ENCODE data around the gene ANO1.

ANO1 gene

GRCh38 chr11:70082829-70083228, 4.7 kb downstream of the ANO1 start:
- Histone ChIP-seq H2AK5ac (ENCODE audit: low read length) (no peak overlapping the region), H4K8ac (ENCODE audit: low read depth, low read length) (no peak overlapping the region), H3K23ac (ENCODE audit: low read length) (no peak overlapping the region), H3K4me2 (ENCODE audit: low read length) (no peak overlapping the region), H2BK120ac (ENCODE audit: insufficient read depth, low read length, poor library complexity) (no peak overlapping the region), H4K91ac (ENCODE audit: low read depth, low read length) (no peak overlapping the region), H2BK5ac (ENCODE audit: low read depth, low read length, poor library complexity) (no peak overlapping the region), H3K4me3 (ENCODE audit: low read depth, low read length) (no peak overlapping the region), H3K4ac (ENCODE audit: low read depth, low read length) (no peak overlapping the region), H3K79me1 (ENCODE audit: low read length) (no peaks in the 10 kb centered on the region), H3K36me3 (ENCODE audit: control insufficient read depth in 1 of 2, insufficient read depth in 2 of 2, low read length in 2 of 2) (no peaks in the 10 kb centered on the region), H2BK12ac (ENCODE audit: low read length) (no peak overlapping the region), H2AFZ (ENCODE audit: insufficient read depth, low read length, poor library complexity) (no peak overlapping the region), H3K9me3 (ENCODE audit: insufficient read depth, low read depth, low read length) (peaks cover 4% of the 10 kb centered on the region), H3K27ac (ENCODE audit: low read depth, low read length) (no peak overlapping the region), H3K4me1 (ENCODE audit: control insufficient read depth in 1 of 2, insufficient read depth in 2 of 2, low read length in 2 of 2) (peaks cover 6 to 9% of the 10 kb centered on the region in 2 experiments), H3K9ac (ENCODE audit: low read length) (no peak overlapping the region), H3K79me2 (ENCODE audit: control insufficient read depth, insufficient read depth, low read length, poor library complexity) (no peaks in the 10 kb centered on the region), H3K14ac (ENCODE audit: low read length) (no peak overlapping the region), H4K12ac (ENCODE audit: low read depth, low read length) (no peak overlapping the region), H3K27me3 (ENCODE audit: insufficient read depth, low read length) (peaks cover 28% of the 10 kb centered on the region), H3K18ac (ENCODE audit: low read length) (no peak overlapping the region)
- DNase-seq: peak in 1 of 2 donors; percentile 31
- WGBS (ENCODE audit: extremely low coverage, insufficient coverage, insufficient read length): no CpG with 5 or more reads among the region's 4 CpGs

GRCh38 chr11:70084046-70084984, 6.2 kb downstream of the ANO1 start:
- H3K4me2 ChIP-seq (ENCODE audit: low read length): no peak overlapping the region
- H4K91ac ChIP-seq (ENCODE audit: low read depth, low read length): no peak overlapping the region
- no peak overlapping the region for H3K9ac ChIP-seq (ENCODE audit: low read length)
- H4K12ac ChIP-seq (ENCODE audit: low read depth, low read length): no peak overlapping the region
- H3K14ac ChIP-seq (ENCODE audit: low read length): no peak overlapping the region
- H3K4me1 ChIP-seq (ENCODE audit: control insufficient read depth in 1 of 2, insufficient read depth in 2 of 2, low read length in 2 of 2): peaks cover 3 to 9% of the 10 kb centered on the region in 2 experiments
- WGBS (ENCODE audit: extremely low coverage, insufficient coverage, insufficient read length): no CpG with 5 or more reads among the region's 15 CpGs
- H3K79me1 ChIP-seq (ENCODE audit: low read length): no peaks in the 10 kb centered on the region
- no peak overlapping the region for H3K27ac ChIP-seq (ENCODE audit: low read depth, low read length)
- H3K18ac ChIP-seq (ENCODE audit: low read length): no peak overlapping the region
- H3K27me3 ChIP-seq (ENCODE audit: insufficient read depth, low read length): peaks cover 13% of the 10 kb centered on the region
- no peak overlapping the region for H2BK120ac ChIP-seq (ENCODE audit: insufficient read depth, low read length, poor library complexity)
- no peak overlapping the region for H2AFZ ChIP-seq (ENCODE audit: insufficient read depth, low read length, poor library complexity)
- H3K4ac ChIP-seq (ENCODE audit: low read depth, low read length): no peak overlapping the region
- H3K79me2 ChIP-seq (ENCODE audit: control insufficient read depth, insufficient read depth, low read length, poor library complexity): no peaks in the 10 kb centered on the region
- no peak for DNase-seq
- no peak overlapping the region for H3K4me3 ChIP-seq (ENCODE audit: low read depth, low read length)
- peaks cover 2% of the 10 kb centered on the region for H3K9me3 ChIP-seq (ENCODE audit: insufficient read depth, low read depth, low read length)
- H3K36me3 ChIP-seq (ENCODE audit: control insufficient read depth in 1 of 2, insufficient read depth in 2 of 2, low read length in 2 of 2): no peaks in the 10 kb centered on the region
- no peak overlapping the region for H3K23ac ChIP-seq (ENCODE audit: low read length)
- no peak overlapping the region for H2BK5ac ChIP-seq (ENCODE audit: low read depth, low read length, poor library complexity)
- H2AK5ac ChIP-seq (ENCODE audit: low read length): no peak overlapping the region
- no peak overlapping the region for H4K8ac ChIP-seq (ENCODE audit: low read depth, low read length)
- no peak overlapping the region for H2BK12ac ChIP-seq (ENCODE audit: low read length)

DNA sequence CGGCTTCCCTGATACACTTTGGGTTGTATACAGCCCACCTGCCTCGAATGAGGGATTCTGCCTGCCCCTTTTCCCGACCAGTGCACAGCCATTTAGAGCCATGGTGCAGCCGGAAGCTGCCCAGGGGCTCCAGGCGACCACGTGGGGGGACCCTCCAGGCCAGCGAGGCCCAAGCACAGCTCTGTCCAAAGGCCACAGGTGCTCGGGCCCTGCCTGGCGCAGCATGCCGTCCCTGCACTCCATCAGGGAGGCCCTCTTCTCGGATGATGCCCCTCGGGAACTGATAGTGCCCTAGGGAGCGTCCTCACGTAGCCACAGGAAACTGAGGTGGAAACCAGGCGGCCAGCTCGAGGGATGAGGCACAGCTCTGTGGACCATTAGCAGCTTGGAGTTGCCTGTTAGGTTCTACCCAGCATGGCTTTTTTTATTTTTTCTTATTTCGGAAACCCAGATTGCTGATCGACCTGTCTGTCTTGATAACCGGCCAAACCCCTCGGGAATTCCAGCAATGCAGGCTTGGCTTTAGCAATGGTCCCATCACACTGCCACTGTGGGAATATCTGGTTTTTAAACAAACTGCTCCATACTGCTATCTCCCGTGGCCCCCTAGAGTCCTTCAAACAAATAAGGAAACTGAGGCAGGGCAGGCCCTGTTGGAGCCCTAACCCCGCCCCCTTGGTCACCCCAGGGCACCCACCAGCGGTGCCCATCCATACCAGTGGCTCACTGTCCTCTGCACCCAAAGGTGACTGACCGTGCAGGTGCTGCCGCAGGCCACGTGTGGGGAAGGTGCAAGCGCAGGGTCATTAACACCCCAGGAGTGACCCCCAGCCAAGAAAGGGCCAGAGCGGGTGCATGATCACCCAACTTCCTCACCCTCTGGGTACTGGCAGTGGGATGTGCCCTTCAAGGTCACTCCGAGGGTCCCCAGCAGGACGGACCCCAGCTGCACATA, 8.0 kb downstream of the ANO1 start:
- H2BK12ac ChIP-seq (ENCODE audit: low read length): no peak overlapping the region
- no peak overlapping the region for H2AK5ac ChIP-seq (ENCODE audit: low read length)
- no peak overlapping the region for H3K4me3 ChIP-seq (ENCODE audit: low read depth, low read length)
- H3K23ac ChIP-seq (ENCODE audit: low read length): no peak overlapping the region
- no peak overlapping the region for H2BK120ac ChIP-seq (ENCODE audit: insufficient read depth, low read length, poor library complexity)
- H3K4me2 ChIP-seq (ENCODE audit: low read length): no peak overlapping the region
- WGBS (ENCODE audit: extremely low coverage, insufficient coverage, insufficient read length): no CpG with 5 or more reads among the region's 30 CpGs
- H3K27ac ChIP-seq (ENCODE audit: low read depth, low read length): no peak overlapping the region
- no peaks in the 10 kb centered on the region for H3K79me1 ChIP-seq (ENCODE audit: low read length)
- no peak overlapping the region for H3K18ac ChIP-seq (ENCODE audit: low read length)
- no peak overlapping the region for H2BK5ac ChIP-seq (ENCODE audit: low read depth, low read length, poor library complexity)
- no peak overlapping the region for H4K12ac ChIP-seq (ENCODE audit: low read depth, low read length)
- H4K91ac ChIP-seq (ENCODE audit: low read depth, low read length): no peak overlapping the region
- H3K9ac ChIP-seq (ENCODE audit: low read length): no peak overlapping the region
- peaks cover 3 to 9% of the 10 kb centered on the region in 2 experiments for H3K4me1 ChIP-seq (ENCODE audit: control insufficient read depth in 1 of 2, insufficient read depth in 2 of 2, low read length in 2 of 2)
- H3K36me3 ChIP-seq (ENCODE audit: control insufficient read depth in 1 of 2, insufficient read depth in 2 of 2, low read length in 2 of 2): no peaks in the 10 kb centered on the region
- H3K79me2 ChIP-seq (ENCODE audit: control insufficient read depth, insufficient read depth, low read length, poor library complexity): no peaks in the 10 kb centered on the region
- no peak overlapping the region for H4K8ac ChIP-seq (ENCODE audit: low read depth, low read length)
- H3K27me3 ChIP-seq (ENCODE audit: insufficient read depth, low read length): no peaks in the 10 kb centered on the region
- H3K4ac ChIP-seq (ENCODE audit: low read depth, low read length): no peak overlapping the region
- peak in 1 of 2 donors; percentile 22 for DNase-seq
- H2AFZ ChIP-seq (ENCODE audit: insufficient read depth, low read length, poor library complexity): no peak overlapping the region
- H3K14ac ChIP-seq (ENCODE audit: low read length): no peak overlapping the region
- peaks cover 2% of the 10 kb centered on the region for H3K9me3 ChIP-seq (ENCODE audit: insufficient read depth, low read depth, low read length)

- H3K23ac ChIP-seq (ENCODE audit: low read length): no peak overlapping the region
- no peaks in the 10 kb centered on the region for H3K27me3 ChIP-seq (ENCODE audit: insufficient read depth, low read length)
- H2BK120ac ChIP-seq (ENCODE audit: insufficient read depth, low read length, poor library complexity): no peak overlapping the region
- no peak overlapping the region for H3K4ac ChIP-seq (ENCODE audit: low read depth, low read length)
- no peak overlapping the region for H3K14ac ChIP-seq (ENCODE audit: low read length)
- H3K79me1 ChIP-seq (ENCODE audit: low read length): no peaks in the 10 kb centered on the region
- no CpG with 5 or more reads among the region's 32 CpGs for WGBS (ENCODE audit: extremely low coverage, insufficient coverage, insufficient read length)
- H2AK5ac ChIP-seq (ENCODE audit: low read length): no peak overlapping the region
- H4K12ac ChIP-seq (ENCODE audit: low read depth, low read length): no peak overlapping the region
- H2AFZ ChIP-seq (ENCODE audit: insufficient read depth, low read length, poor library complexity): no peak overlapping the region
- peaks cover 3 to 9% of the 10 kb centered on the region in 2 experiments for H3K4me1 ChIP-seq (ENCODE audit: control insufficient read depth in 1 of 2, insufficient read depth in 2 of 2, low read length in 2 of 2)
- no peak overlapping the region for H3K9ac ChIP-seq (ENCODE audit: low read length)
- no peaks in the 10 kb centered on the region for H3K79me2 ChIP-seq (ENCODE audit: control insufficient read depth, insufficient read depth, low read length, poor library complexity)
- no peak overlapping the region for H3K27ac ChIP-seq (ENCODE audit: low read depth, low read length)
- no peaks in the 10 kb centered on the region for H3K36me3 ChIP-seq (ENCODE audit: control insufficient read depth in 1 of 2, insufficient read depth in 2 of 2, low read length in 2 of 2)
- no peak for DNase-seq
- H2BK5ac ChIP-seq (ENCODE audit: low read depth, low read length, poor library complexity): no peak overlapping the region
- H3K4me3 ChIP-seq (ENCODE audit: low read depth, low read length): no peak overlapping the region
- H4K91ac ChIP-seq (ENCODE audit: low read depth, low read length): no peak overlapping the region
- no peak overlapping the region for H3K4me2 ChIP-seq (ENCODE audit: low read length)
- H4K8ac ChIP-seq (ENCODE audit: low read depth, low read length): no peak overlapping the region
- peaks cover 4% of the 10 kb centered on the region for H3K9me3 ChIP-seq (ENCODE audit: insufficient read depth, low read depth, low read length)
- H2BK12ac ChIP-seq (ENCODE audit: low read length): no peak overlapping the region
- H3K18ac ChIP-seq (ENCODE audit: low read length): no peak overlapping the region
Measured at GRCh38 chr11:70087446-70088167, 9.5 kb downstream of the ANO1 start.

Measured in trophoblast cell (in vitro differentiated cells and primary cell).